Mesothelial cell of epicardium (in vitro differentiated cells): ENCODE measurements around the gene GALNT10. TPM values are rescaled to one million over a fixed set of nuclear protein-coding genes. Genes with fewer than 3 reads are reported as not detected.

ENCODE experiments used
- DNase-seq, 2 experiments: peaks; one replicate each; pipeline ENCODE4 v3.0.0; 2021; ENCODE audit warnings: low spot score in 2 of 2; ENCODE audit not compliant: unreplicated experiment in 2 of 2
- H3K27ac Mint-ChIP-seq: 2 replicates; pipeline ENCODE4 v1.8.0; 2021; ENCODE audit warnings: mixed read lengths
- H3K27me3 Mint-ChIP-seq: 2 replicates; pipeline ENCODE4 v1.8.0; 2021; ENCODE audit warnings: low read depth, mixed read lengths
- H3K36me3 Mint-ChIP-seq: 2 replicates; pipeline ENCODE4 v1.8.0; 2021; ENCODE audit warnings: mixed read lengths
- H3K4me1 Mint-ChIP-seq: 2 replicates; pipeline ENCODE4 v1.8.0; 2021; ENCODE audit warnings: mixed read lengths
- H3K4me3 Mint-ChIP-seq: 2 replicates; pipeline ENCODE4 v1.8.0; 2021; ENCODE audit warnings: mild to moderate bottlenecking, moderate library complexity, mixed read lengths
- H3K9me3 Mint-ChIP-seq: 2 replicates; pipeline ENCODE4 v1.8.0; 2021; ENCODE audit warnings: mixed read lengths
- CTCF ChIP-seq: fragments of 200-600 bp; sonication (generic); IDR thresholded peaks from one replicate; pipeline ENCODE4 v1.5.0; 2021; ENCODE audit warnings: antibody characterized with exemption; ENCODE audit not compliant: unreplicated experiment
- total RNA-seq: library from RNA; stranded (reverse); gene quantifications from 3 replicates; pipeline ENCODE4 v1.2.1, GENCODE V29; 2021

GALNT10 gene
- total RNA-seq, 1 donor from 2014 or later = 13.9 TPM

- Mint-ChIP-seq H3K27me3 (no peaks in the 10 kb centered on the region), H3K9me3 (no peaks in the 10 kb centered on the region), H3K36me3 (no peaks in the 10 kb centered on the region), H3K27ac (no peak overlapping the region), H3K4me1 (peaks cover 14% of the 10 kb centered on the region), H3K4me3 (no peak overlapping the region)
- TF ChIP-seq CTCF = no peak
- no peak for DNase-seq
Observed at GRCh38 chr5:154293219-154293618, 102.7 kb downstream of the GALNT10 start.

GRCh38 chr5:154295551-154295950 lies 105.0 kb downstream of the GALNT10 start:
- no peaks in the 10 kb centered on the region for H3K9me3 Mint-ChIP-seq
- TF ChIP-seq CTCF = no peak
- no peaks in the 10 kb centered on the region for H3K27me3 Mint-ChIP-seq
- no peaks in the 10 kb centered on the region for H3K36me3 Mint-ChIP-seq
- no peak overlapping the region for H3K27ac Mint-ChIP-seq
- peaks cover 6% of the 10 kb centered on the region for H3K4me1 Mint-ChIP-seq
- H3K4me3 Mint-ChIP-seq = no peak overlapping the region
- DNase-seq = no peak

GRCh38 chr5:154296525-154297159 lies 106.1 kb downstream of the GALNT10 start:
- Mint-ChIP-seq H3K27me3 (no peaks in the 10 kb centered on the region), H3K27ac (no peak overlapping the region), H3K4me1 (peaks cover 6% of the 10 kb centered on the region), H3K4me3 (no peak overlapping the region), H3K36me3 (no peaks in the 10 kb centered on the region), H3K9me3 (no peaks in the 10 kb centered on the region)
- no peak for DNase-seq
- no peak for TF ChIP-seq CTCF

- peaks cover 6% of the 10 kb centered on the region for H3K4me1 Mint-ChIP-seq
- TF ChIP-seq CTCF = no peak
- DNase-seq = no peak
- H3K27me3 Mint-ChIP-seq = no peaks in the 10 kb centered on the region
- H3K9me3 Mint-ChIP-seq = peaks cover 2% of the 10 kb centered on the region
- no peak overlapping the region for H3K27ac Mint-ChIP-seq
- no peaks in the 10 kb centered on the region for H3K36me3 Mint-ChIP-seq
- H3K4me3 Mint-ChIP-seq = no peak overlapping the region
Observed at GRCh38 chr5:154298065-154298464, 107.5 kb downstream of the GALNT10 start.

- no peak overlapping the region for H3K4me3 Mint-ChIP-seq
- TF ChIP-seq CTCF = no peak
- no peaks in the 10 kb centered on the region for H3K27me3 Mint-ChIP-seq
- peaks cover 10% of the 10 kb centered on the region for H3K36me3 Mint-ChIP-seq
- H3K9me3 Mint-ChIP-seq = peaks cover 24% of the 10 kb centered on the region
- DNase-seq = no peak
- H3K4me1 Mint-ChIP-seq = peaks cover 6% of the 10 kb centered on the region
- no peak overlapping the region for H3K27ac Mint-ChIP-seq
Observed at GRCh38 chr5:154300207-154300883, 109.8 kb downstream of the GALNT10 start.
